NCI-H2196 treated with DMSO at 0.1 percent for 48 hours (cell line): Measurements from ENCODE around the gene FGF14.

Experiments used
- DNase-seq: peaks from one replicate; lab custom pipeline; 2025; ENCODE audit not compliant: unreplicated experiment; lab: John Stamatoyannopoulos, UW

FGF14 gene

DNA sequence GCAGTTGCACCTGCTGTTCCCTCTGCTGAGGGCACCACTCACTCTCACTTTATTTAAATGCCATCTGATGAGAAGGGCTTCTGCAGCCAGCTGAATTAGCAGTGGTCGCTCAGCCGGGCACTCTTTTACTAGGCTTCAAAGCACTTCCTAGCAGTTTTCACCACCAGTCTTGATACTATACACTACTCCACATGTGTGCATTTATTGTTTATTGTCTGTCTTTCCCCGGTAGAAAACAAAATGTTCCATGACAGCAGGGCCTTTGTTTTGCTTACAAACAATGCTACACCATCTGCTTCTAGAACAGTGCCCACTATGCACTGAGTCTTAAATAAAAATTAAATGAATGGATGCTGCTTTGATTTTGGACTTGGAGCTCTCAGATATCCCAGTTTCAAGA is 404.9 kb downstream of the FGF14 start:
- DNase-seq = no peak

DNA sequence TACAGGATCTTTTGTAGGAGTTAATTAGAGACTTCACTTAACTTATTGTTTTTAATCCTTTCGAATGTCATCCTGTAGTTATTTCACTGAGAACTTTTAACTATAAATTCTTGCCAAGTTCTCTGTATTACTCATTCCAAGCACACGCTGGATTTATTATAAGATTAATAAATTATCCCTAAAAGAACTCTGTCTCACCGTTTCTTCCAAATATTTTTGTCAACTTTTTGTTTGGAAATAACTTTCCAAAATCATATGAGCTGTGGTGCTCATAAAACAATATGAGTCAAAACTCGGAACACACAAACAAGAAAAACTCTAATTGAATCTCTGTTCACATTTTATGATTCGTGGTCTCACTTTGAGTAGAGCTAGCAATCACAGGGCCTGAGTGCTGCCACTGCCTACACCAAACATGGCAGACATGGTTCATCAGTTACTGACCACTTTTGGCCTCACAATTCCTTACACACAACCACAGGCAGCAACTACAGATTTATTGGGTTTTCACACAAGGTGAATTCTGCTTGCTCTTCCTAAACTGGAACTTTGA is 412.0 kb downstream of the FGF14 start:
- DNase-seq = no peak

DNA sequence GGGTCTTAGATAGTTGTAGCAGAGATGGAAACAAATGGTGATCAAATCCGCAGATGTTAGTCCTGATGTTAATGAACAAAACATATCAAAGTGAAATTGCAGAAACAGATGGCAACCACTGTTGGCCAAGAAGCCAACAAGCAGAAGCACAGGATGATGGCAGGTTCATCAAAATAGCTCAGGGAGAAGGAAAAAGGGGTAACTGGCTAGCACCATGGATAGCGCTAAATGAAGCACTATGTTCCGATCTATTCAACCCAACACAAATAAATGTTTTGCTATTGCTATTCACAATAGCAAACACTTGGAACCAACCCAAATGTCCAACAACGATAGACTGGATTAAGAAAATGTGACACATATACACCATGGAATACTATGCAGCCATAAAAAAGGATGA is 413.7 kb downstream of the FGF14 start:
- DNase-seq = no peak

DNA sequence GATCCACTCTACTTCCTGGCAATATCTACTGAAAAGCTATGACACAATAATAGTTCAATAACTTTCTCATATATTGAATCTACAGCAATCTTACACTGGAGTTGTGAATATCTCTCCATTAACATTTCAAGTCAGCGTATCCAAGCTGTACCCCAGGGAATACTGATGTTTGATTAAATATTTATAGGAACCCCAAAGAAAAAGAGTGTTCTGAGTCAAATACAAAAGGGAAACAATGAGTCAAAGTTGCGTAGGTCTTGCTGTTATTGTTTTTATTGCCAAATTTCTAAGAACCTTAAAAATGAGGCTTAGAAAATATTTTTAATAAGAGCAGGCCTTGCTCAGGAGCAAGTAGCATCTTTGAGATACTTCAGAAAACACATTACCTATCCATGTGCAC is 415.5 kb downstream of the FGF14 start:
- no peak for DNase-seq

DNA sequence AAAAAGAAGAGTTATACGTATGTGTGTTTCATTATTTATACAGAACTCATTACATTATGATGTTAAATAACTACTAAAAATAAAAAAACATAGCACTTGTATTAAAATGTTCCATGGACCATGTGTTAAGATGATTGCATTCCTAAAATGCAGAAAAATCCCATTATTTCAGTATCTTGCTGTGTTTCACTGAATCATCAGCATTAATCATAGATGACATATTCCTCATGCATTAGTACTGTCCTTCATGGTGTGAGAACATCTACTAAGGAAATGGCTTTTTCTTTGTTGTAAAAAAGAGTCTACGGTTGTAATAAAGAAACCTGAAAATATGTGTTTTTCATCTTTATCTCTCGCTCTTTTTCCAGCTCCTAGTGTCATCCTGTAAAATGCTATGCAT is 416.5 kb downstream of the FGF14 start:
- DNase-seq = no peak

DNA sequence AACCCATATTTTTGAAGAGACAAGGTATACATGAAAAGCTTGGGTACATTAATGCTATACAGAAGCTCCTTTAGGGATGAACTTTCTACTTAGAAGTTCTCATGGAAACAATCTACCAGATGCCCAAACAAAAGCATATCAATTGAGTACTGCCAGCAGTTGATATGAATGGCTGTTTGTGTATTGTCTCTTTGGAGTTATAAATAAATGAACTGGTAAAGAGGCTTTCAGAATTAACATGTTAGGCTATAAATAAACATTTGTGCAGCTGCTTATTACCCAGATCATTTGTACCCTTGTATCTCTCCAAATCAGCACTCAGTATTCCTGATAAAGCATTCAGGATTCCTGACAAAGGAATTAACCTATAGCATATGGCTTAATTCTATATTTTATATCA is 418.9 kb downstream of the FGF14 start:
- no peak for DNase-seq

DNA sequence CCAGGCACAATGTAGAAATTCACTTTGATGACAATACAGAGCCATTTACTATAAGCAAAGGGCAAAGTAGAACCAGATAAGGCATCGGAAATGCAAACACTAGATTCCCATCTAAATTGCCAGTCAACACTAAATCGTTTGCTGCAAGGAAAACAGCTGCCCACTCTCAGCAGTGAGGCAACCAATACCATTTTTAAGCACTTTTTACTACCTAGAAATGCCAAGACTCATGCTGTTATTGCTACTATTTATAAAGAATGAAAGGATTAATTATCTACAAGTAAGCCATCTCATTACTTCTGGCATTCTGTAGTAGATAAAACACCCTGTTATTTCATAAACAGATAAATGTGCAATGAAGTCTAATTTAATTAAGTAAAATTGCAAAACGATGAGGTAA is 422.0 kb downstream of the FGF14 start:
- no peak for DNase-seq

DNA sequence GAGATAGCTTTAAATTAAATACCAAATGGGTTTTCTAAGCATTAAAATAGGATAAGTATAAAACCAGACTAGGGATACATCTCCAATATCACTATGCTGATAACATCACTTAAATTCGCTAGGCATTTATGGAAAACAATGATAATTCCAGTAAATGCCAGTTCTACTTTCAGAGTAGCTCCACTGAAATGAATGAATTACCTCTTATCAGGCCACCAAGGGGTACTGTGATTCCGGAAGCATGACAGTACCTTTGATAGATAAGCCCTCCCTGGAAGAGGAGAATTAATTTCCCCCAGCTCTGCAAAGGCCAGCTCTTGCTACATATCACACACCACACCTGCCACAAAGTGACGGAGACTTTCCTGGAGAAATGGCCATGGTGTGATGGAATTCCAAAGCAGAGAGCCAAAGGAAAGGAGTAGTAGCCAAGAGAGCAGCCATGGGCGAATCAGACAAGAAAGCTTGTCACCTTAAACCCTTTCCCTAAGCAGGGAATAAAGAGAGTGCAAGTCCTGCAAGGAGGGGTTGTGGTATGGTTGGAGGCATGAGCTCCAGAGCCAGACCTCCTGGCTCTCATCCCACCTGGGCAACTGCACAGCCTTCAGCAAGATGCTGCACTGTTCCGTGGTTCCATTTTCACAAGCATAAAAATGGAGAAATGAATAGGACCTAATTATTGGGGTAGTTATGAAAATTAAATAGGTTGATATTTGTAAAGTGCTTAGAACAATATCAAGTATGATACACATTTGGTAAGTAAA is 423.1 kb downstream of the FGF14 start:
- DNase-seq = no peak

DNA sequence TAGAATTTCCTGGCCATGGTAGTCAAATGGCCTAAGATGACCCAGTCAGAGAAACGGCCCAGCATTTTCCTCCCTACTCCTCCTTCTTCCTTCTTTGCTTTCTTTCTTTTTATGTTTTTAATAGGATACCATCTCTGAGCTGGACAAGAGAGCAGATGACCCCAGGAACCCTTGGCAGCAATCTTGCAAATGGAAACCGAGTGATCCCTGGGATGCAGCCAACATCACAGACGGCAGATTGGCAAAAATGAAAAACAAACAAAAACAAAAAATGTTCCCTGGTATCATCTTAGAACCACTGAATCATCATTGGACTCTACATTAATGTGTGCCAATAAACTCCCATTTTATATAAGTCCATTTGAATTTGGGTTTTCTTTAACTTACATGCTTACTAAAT is 424.4 kb downstream of the FGF14 start:
- DNase-seq = peak; percentile 16

DNA sequence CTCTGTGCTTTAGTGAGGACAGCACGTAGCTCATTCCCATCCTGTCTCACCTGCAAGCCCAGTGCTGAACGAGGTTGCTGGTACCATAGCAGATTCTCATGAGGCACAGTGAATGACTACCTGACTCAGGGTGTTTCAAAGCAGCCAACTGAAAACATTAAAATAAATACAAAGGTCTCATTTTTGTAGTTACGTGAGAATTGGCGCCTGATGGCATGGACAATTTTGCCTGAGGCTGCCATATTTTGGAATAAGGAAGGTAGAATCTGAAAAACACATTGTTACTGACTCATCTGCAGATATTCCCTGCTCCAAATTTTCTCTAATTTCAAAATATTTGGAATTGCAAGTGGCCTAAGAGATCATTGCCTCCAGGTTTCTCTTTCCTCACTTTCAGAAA is 429.7 kb downstream of the FGF14 start:
- DNase-seq = no peak

DNA sequence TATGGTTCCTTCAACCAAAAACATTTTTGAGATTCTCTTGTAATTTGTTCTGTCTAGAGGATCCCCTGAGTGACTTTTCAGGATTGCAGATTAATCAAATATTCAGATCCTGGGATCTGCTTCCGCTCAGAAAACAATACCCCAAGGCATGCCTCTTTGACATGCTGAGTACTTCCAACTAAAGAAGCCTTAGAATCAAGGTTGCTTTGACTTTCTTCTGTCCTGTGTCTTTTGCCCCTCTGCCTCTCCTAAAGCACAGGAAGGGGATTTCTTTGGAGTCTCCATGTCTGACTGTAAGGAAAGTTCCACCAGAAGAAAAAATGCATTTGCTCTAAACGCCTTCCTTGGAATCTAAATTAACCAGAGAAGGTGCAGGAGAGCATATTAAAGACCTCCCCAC is 431.5 kb downstream of the FGF14 start:
- DNase-seq = no peak

DNA sequence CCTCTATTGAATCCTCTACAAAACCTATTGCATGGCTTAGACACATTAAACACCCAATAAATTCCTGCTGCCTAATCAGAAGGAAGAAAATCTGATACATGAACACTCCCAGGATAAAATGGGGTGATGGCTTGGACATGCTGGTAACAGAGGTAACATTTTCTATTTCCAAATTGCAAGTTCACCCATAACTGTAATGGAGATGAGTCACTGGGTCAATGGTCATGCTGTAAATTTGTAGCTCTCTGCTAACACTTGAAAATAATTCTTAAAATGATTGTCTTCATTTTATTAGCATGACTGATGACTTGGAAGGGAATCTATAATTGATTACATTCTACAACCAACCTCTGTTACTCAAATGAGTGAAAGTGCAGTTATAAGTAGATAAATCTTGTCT is 434.1 kb downstream of the FGF14 start:
- no peak for DNase-seq

DNA sequence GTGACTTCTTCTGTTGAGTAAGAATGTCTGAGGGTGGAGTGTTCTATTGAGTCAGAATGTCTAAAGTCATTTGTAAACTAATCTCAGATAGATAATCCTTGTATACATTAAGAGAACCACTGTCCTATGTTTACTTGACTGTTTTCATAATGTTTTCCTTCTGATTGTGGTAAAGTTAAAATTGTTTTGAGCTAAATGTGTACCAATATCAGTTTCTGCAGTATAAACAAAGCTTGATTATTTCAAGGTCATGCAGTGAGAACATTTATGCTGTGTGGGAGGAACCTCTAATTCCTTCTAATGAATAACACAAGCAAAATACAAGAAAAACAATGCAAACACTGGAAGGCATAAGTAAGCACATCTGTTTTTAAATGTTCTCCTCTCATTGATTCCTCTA is 434.6 kb downstream of the FGF14 start:
- DNase-seq = no peak

DNA sequence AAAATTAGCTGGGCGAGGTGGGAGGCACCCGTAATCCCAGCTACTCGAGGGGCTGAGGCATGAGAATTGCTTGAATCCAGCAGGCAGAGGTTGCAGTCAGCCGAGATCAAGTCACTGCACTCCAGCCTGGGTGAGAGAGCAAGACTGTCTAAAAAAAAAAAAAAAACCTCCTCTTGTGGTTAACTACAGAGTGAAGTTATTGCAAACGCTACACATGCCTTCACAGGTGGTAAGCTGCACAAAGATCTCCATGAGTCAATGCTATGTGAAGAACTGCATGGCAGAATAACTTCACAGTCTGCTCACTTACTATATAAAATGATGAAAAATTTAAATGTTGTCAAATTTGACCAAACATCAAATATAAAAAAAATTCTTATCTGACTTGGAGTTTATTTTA is 436.8 kb downstream of the FGF14 start:
- DNase-seq = no peak

DNA sequence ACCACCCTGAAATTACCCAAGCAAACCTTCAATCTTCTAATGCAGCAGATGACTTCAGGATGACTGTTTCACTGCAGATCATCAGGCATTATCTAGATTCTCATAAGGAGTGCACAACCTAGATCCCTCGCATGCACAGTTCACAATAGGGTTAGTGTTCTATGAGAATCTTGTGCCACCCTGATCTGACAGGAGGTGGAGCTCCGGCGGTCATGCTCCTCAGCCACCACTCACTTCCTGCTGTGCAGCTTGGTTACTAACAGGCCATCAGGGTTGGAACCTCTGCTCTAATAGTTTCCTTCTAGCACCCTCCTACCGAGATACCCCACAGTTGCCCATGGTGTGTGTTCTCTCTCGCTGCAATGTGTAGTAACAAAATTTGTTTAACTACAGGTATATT is 442.8 kb downstream of the FGF14 start:
- no peak for DNase-seq

DNA sequence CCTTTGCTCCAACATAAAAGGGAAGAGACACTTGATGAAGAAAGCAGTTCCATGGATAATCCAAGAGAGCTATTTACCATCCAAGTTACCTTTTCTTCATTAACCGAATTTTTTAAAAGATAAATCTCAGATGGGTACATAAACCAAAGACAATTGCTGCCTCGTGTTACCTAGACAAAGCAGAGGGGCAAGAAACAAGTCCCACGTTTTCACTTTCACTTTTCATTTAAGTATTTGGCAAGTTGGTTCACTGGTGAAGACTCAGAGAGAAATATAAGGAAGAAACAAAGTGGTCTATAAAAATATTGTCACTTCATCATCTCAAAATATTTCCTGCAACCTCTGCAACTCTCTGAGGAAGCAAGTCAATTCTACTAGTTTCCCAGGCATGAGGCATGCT is 446.1 kb downstream of the FGF14 start:
- no peak for DNase-seq

DNA sequence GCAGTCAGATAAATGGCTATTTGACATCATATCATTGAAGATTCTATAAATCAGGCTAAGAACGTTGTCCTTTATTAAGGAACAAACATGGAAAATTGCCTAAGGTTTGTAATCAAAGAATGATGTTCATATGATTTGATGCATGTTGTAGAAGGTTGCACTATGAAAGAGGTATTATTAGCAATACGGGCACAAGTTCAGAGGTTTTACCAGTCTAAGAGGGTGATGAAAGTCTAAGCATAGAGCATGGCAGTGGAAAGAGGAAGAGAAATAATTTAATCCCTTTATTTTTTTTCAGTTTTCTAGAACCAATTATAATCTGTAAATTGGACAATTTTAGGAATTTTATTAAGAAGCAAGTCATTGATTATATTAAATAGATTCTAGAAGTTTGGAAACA is 450.7 kb downstream of the FGF14 start:
- DNase-seq = no peak

DNA sequence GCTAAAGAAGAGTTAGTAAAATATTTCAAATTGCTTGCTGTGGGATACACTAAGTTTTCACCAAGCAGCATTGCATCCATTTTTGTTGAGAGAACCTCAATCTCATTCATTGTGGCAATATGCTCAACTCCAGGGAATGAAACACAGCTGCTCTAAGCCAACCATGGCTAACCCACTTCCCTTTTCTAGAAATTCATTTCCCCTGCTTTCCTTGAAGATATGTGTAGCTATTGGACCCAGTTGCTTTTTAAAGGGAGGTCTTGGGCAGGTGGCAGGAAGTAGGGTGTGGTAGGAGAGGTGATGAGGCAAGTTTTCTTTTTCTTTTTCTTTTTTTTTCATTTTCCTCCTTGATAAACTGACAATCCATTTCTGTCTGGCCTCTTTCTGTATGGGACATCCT is 452.2 kb downstream of the FGF14 start:
- no peak for DNase-seq

DNA sequence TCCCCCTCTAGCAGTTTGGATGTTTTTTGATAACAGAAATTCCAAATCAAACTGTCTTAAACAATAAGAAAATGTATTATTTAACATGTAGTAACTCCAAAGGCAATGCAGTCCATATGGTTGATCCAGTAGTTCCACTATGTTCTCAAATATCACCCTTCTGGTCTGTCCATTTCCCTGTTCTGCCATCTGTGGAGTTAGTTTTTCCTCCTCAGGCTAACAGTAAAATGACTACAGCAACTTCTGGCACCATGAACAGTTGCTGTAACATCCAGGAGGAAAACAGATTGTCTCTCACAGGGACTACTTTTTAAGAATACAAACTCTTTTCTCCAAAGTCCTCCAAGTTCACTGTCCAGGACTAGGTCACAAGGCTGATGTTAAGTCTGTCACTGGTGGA is 455.4 kb downstream of the FGF14 start:
- no peak for DNase-seq

DNA sequence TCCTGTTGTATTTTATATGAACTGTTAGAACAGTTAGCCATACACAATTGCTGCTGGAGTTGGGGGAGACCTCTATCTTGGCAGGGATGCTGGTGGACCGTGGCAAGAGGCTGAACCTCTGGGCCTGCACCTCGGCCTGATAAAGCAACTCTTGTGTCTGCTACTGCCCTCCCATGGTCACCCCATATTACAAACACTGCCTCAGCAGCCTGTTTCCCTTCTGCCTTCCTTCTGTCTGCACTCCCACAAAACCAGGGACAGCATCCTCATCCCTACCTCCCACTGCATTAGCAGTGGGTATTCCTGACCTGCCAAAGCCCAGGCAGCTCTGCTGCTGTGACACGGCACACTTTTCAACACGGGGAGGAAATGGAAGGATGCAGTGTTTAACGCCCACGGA is 456.4 kb downstream of the FGF14 start:
- no peak for DNase-seq

DNA sequence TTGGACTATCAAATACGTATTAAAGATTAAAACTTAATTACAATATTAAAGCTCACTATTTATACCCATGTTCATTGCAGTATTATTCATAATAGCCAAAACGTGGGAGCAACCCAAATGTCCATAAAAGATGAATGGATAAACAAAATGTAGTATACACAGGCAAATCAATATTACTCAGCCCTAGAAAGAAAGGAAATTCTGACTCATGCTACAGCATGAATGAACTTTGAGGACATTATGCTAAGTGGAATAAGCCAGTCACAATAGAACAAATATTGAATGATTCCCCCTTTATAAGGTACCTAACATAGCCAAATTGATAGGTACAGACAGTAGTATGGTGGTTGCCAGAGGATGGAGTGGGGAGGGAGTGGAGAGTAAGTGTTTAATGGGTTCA is 457.3 kb downstream of the FGF14 start:
- no peak for DNase-seq

DNA sequence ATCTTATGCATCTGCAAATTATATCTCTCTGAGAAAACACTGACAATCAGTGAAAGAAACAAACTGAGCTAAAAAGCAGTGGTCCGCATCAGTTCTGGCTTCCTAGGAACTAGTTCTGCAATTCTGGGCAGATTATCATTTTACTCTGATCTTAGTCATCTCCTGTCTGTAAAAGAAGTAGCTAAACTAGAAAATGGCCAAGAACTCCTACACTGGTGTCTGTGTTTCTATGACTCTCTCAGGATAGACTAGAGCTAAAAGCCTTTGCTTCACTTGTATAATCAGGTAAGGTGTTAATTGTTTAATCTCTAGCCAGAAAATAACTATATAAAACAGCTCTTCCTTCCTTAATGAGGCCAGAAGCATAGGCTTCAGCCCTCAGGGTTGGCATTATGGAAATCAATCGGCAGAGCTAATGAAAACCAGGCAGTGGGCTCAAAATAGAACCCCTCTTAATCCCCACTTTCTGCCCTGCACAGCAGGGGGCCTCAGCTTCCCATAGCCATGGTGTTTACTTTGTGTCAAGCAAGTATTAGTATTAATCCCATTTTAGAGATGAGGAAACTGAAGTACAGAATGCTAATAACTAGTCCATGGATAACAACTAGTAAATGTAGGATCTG is 459.2 kb downstream of the FGF14 start:
- DNase-seq = no peak

DNA sequence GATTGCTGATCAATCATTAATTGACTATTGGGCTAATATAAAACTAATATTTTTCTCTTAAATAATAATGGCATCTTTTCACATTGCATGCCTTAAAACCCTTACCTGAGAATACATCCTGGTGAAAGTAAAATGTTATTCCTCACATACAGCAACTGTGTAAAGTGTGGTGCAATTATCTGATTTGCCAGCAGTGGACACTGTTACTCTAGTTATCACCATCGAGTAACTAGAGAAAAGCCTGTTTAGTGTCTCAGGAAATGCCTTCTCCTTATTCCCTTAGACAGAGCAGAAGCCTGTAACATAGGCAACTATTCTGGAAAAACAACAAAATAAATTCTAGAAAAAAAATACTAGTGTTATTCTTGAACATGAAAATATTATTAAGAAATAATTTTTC is 459.8 kb downstream of the FGF14 start:
- peak; percentile 19 for DNase-seq
